ENCODE results near the gene ZNF423. TPM values are rescaled to one million over a fixed set of nuclear protein-coding genes. Genes with fewer than 3 reads are reported as not detected.
A peak's percentile ranks its signal among the peaks of the same experiment; 100 is the strongest.

ZNF423 gene
- total RNA-seq, 1 donor from 2014 or later, result 7.3 TPM

DNA sequence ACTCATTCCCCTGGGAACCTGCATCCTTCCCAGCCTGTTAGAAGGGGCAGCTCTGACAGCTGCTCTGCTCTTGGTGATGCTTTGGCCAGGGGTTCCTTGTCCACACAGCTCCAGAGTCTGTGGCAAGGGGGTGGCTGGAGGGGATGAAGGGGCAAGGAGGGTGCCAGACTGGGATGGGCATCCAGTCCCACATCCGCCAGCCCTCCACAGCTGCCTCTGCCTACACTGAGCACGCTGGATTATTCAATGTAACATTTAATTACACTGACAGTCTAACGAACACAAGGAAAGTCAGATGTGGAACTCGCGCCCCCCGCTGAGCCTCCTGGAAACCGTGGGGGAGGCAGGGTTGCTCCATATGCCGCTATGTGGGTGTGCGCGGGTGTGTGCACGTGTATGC lies 381.2 kb downstream of the ZNF423 start:
- DNase-seq (ENCODE audit: low spot score in 2 of 2) (peak in 1 of 2 donors; percentile 32), FAIRE-seq (no peak)

- no peak for FAIRE-seq
Measured at GRCh38 chr16:49473773-49474172, 382.1 kb downstream of the ZNF423 start.

GRCh38 chr16:49473131-49473530 lies 382.8 kb downstream of the ZNF423 start:
- FAIRE-seq (no peak), DNase-seq (ENCODE audit: low spot score in 2 of 2) (no peak)

More at GRCh38 chr16:49473773-49474172, 382.1 kb downstream of the ZNF423 start:
- no peak for DNase-seq (ENCODE audit: low spot score in 2 of 2)

GRCh38 chr16:49472598-49472997 lies 383.3 kb downstream of the ZNF423 start:
- DNase-seq (ENCODE audit: low spot score in 2 of 2) (no peak), FAIRE-seq (no peak)

- FAIRE-seq (no peak), DNase-seq (ENCODE audit: low spot score in 2 of 2) (no peak)
Measured at GRCh38 chr16:49471038-49471727, 384.7 kb downstream of the ZNF423 start.

- FAIRE-seq (no peak), DNase-seq (ENCODE audit: low spot score in 2 of 2) (no peak)
Measured at GRCh38 chr16:49470513-49470991, 385.4 kb downstream of the ZNF423 start.

GRCh38 chr16:49469930-49470451 lies 385.9 kb downstream of the ZNF423 start:
- DNase-seq (ENCODE audit: low spot score in 2 of 2), result no peak
- no peak for FAIRE-seq

DNA sequence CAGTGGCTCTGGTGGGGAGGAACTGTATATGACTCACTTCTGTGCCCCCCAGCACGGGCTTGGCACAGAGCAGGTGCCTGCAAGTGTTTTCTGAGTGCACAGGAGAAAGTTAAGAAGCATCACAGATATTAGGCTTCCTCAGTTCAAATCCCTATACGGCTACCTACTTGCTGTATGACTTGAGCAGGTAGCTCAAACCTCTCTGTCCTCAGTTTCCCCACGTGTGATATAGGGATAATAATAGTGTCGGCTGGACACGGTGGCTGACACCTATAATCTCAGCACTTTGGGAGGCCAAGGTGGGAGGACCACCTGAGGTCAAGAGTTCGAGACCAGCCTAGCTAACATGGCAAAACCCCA lies 386.6 kb downstream of the ZNF423 start:
- FAIRE-seq (no peak), DNase-seq (ENCODE audit: low spot score in 2 of 2) (no peak)

DNA sequence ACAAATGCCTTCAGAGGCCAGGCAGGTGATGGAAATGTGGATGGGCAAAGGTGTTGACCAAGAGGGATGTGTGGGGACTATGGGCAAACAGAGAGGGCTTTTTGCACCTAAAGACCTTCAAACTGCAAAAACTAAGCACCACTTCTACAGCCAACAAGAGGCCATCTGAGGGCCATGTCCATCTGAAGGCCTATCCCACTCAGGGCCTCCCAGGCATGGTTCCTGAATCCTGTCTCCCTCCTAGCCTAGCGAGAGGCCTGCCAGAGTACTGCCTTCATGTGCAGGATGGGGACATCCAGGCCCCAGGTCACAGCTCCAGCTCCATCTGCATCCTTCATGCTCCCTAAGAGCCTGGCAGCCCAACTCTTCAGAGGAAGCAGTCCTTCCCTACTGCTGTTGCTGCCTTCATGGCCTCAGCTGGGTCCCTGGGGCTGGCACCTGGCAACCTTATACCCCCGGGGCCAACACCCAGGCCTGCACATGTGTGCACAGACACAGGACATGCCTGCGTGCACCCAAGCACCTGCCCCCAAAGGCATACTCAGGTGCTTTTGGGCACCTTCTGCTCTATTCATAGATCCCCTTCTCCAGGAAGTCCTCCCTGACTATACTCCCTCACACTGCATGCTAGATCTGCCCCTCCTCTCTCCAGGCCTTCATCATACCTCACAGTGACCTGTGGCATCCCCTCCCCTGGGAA lies 387.2 kb downstream of the ZNF423 start:
- no peak for DNase-seq (ENCODE audit: low spot score in 2 of 2)
- no peak for FAIRE-seq

DNA sequence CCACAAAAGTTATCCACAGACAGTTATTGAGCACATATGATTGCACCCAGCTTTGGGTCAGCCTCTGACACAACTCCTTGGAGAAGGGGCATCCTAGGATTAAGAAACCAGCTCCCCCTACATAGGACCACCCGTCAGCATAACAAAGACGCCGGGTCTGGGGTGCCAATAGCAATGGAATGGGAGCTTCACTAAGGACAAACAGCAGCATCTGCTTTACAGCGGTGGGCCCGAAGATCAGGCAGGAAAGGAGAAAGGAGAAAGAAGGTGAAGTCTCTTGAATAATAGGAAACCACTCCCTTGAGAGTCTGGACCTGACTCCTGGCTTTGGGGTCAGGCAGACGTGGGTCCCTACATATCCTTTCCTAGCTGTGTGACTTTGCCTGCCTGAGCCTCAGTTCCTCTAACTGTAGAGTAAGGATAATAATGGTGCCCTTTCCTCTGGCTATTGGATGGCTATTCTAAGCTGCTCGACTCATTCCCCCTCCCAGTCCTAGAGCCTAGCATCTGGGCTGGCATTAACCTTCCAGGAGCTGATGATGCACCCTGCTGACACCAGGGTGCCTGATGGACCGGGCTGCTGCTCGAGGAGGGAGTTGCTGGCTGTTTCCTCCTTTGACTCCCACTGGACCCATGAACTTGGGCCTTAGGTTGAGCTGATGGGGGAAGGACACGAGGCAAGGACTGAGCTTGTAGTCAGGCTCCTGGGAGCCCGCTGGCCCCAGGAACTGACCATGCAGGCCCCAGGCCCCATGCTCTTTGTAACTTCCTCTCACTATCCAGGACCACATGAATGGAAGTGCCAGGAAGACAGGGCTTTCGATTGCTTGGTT lies 388.2 kb downstream of the ZNF423 start:
- FAIRE-seq (no peak), DNase-seq (ENCODE audit: low spot score in 2 of 2) (no peak)

DNA sequence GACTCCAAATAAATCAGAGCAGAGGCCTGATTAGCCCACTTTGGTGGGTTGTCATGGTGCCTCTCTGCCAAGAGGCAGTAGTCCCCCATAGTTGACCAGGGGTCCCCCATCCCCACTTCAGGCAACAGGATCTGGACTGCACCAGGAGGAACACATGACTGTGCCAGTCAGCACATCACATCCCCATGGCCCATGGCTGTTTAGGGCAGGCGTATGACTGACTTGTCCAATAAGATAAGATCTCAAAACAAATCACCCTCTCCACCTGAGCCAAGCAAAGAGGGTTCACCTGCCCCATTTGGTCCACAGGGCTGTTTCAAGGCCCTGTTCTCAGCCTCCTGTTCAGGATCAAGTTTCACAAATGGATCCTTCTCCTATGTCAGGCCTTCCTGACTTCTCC lies 389.0 kb downstream of the ZNF423 start:
- DNase-seq (ENCODE audit: low spot score in 2 of 2) (no peak), FAIRE-seq (no peak)

- FAIRE-seq (no peak), DNase-seq (ENCODE audit: low spot score in 2 of 2) (no peak)
Measured at GRCh38 chr16:49466529-49466831, 389.4 kb downstream of the ZNF423 start.

DNA sequence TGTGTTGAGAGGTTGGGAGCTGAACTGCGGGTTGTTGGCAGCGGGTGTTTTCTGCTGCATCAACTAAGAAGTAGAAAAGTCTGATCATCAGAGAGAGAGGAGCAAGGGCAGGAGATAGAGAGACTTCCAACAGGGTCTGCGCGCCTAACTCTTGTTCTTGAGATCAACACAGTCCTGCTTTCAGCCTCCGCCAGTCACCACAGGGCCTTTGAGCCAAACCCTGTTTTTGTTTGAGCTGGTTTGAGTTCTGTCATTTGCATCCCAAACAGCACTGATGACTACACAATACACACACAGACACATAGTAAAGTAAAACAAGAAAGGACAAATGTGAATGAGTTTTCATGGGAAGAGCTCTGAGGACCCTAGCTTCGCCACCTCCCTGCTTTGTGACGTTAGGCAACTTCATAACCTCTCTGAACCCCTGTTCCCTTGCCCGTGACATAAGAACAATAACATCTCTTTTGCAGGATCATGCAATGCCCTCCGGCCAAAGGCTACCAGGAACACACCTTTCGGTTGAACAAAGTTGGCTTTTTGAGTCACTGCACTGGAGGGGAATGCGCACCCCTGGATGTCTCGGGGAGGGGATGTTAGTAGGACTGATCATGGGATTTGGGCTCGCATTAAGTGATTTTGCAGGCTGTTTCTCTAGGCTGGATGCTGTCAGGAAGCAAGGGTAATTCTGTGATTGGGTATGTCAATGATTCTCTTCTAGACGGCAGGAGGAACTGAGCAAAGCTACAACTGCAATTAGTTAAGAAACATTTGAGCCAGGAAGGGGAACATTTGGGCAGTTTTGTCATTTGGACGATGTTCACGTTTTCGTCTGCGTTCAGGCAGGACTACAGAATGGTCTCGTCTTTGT lies 390.0 kb downstream of the ZNF423 start:
- no peak for DNase-seq (ENCODE audit: low spot score in 2 of 2)
- no peak for FAIRE-seq

- FAIRE-seq (no peak), DNase-seq (ENCODE audit: low spot score in 2 of 2) (peak in 1 of 2 donors; percentile 37)
Measured at GRCh38 chr16:49464877-49465504, 390.9 kb downstream of the ZNF423 start.

DNA sequence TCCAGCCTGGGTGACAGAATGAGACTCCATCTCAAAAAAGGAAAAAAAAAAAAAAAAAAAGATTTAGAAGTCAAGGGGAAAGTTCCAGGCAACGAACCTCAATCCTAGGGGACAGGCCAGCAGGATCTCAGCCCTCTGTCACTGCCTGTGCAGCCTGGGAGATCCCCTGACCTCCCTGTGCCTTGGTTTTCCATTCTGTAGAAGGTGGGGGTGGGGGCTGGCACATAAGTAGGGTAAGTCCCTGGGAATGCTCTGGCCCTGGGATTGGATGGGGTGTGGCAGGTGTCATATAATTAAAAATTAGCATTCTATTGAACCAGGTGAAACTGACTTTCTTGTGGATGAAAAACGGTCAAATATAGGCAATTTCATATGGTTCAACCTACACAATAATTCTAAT lies 391.8 kb downstream of the ZNF423 start:
- FAIRE-seq (no peak), DNase-seq (ENCODE audit: low spot score in 2 of 2) (no peak)

- FAIRE-seq (no peak), DNase-seq (ENCODE audit: low spot score in 2 of 2) (no peak)
Measured at GRCh38 chr16:49463529-49463928, 392.4 kb downstream of the ZNF423 start.

GRCh38 chr16:49462989-49463371 lies 392.9 kb downstream of the ZNF423 start:
- no peak for FAIRE-seq
- DNase-seq (ENCODE audit: low spot score in 2 of 2), result no peak

DNA sequence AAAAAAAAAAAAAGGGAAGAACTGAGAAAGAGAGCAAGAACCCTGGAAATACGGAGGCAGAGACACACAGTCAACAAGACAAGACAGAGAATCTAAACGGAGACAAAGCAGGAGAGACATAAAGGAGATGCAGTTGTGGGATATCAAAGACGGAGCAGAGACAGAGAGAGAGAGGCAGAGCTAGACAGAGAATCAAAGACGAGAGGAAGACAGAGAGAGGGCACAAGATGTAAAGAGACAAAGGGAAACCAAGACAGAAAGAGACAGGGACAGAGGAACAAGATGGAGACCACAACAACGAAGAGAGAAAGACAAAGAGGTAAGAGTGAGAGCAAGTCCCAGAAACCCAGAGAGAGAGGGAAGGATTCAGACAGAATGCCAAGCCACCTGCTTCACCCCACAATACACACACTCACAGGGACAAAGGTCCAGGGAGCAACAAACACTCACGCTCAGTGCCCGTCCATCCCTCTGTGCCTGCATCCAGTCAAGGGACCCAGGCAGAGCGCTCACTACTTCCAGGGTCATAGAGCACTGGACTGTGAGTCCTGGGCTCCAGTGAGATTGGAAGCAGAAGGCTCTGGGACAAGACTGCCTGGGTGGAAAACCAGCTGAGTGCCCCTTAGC lies 393.4 kb downstream of the ZNF423 start:
- FAIRE-seq, result no peak
- no peak for DNase-seq (ENCODE audit: low spot score in 2 of 2)

DNA sequence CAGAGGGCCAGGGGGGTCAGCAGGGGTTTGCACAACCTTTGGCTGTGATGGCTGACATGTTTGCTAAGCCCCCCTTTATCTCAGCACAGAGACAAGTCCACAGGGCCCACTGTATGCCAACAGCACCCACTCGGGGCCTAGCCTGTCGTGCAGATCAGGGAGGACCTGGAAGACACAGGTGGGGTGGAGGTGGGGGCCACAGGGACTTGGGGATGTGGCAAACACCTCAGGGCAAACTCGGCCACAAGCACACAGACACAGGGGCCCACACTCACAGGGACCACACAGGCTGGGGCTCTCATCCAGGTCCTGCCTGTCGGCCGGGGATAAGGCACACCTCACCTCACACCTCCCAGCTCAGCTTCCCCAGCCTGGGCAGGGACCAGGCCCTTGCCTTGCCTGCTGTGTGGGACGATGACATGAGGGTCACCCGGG lies 394.4 kb downstream of the ZNF423 start:
- DNase-seq (ENCODE audit: low spot score in 2 of 2) (no peak), FAIRE-seq (no peak)
